SU-DHL-6 (cell line): ENCODE results near the gene CSRNP3.

ENCODE experiments used
- EZH2phosphoT487 ChIP-seq: fragments of 200-600 bp; sonication (generic), shearing (Covaris generic); conservative IDR thresholded peaks from 2 replicates; pipeline ENCODE4 v1.6.1; 2018; ENCODE audit warnings: mild to moderate bottlenecking, antibody characterized with exemption, low read length, moderate library complexity, mixed read lengths
- TF ChIP-seq, protein P1 (sequence below): fragments of 200-600 bp; sonication (generic); IDR thresholded peaks from one replicate; pipeline ENCODE4 v1.5.1; 2017; ENCODE audit warnings: antibody characterized with exemption, mild to moderate bottlenecking, low read length, moderate library complexity; ENCODE audit not compliant: insufficient read depth, poor library complexity, severe bottlenecking

DNA sequence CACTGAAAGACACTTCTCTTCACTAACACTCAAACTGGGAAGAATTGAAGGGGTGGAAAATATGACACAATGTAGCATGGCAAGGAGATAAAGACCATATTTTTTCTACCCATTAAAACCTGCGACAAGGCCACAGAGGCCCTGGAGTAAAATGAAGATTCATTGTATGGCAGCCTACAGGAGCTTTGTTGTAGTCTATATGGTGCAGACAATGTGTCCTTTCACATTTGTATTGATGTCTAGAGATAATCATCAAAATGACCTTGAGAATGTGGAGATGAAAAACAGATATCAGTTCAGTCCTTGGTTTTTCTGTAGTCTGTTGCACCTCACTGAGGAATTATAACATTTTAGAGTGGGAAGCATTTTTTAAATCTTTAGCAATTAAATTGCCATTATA is 80.1 kb downstream of the CSRNP3 start:
- TF ChIP-seq, protein P1, sequence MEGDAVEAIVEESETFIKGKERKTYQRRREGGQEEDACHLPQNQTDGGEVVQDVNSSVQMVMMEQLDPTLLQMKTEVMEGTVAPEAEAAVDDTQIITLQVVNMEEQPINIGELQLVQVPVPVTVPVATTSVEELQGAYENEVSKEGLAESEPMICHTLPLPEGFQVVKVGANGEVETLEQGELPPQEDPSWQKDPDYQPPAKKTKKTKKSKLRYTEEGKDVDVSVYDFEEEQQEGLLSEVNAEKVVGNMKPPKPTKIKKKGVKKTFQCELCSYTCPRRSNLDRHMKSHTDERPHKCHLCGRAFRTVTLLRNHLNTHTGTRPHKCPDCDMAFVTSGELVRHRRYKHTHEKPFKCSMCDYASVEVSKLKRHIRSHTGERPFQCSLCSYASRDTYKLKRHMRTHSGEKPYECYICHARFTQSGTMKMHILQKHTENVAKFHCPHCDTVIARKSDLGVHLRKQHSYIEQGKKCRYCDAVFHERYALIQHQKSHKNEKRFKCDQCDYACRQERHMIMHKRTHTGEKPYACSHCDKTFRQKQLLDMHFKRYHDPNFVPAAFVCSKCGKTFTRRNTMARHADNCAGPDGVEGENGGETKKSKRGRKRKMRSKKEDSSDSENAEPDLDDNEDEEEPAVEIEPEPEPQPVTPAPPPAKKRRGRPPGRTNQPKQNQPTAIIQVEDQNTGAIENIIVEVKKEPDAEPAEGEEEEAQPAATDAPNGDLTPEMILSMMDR, result no peak
- no peak for TF ChIP-seq EZH2phosphoT487
